H9 (cell line): ENCODE data around the gene NPHP4. TPM values are rescaled to one million over a fixed set of nuclear protein-coding genes. Genes with fewer than 3 reads are reported as not detected.

Experiments
- DNase-seq: peaks from one replicate; pipeline ENCODE4 v3.0.0-alpha.2; 2017
- H2AFZ ChIP-seq: one replicate; pipeline ENCODE4 v1.6.1; 2013; ENCODE audit warnings: mild to moderate bottlenecking, low read length, control low read depth, moderate library complexity
- H2AK5ac ChIP-seq: 2 replicates; pipeline ENCODE4 v1.6.1; 2013; ENCODE audit warnings: low read length, control low read depth, mixed read lengths; ENCODE audit not compliant: insufficient read length
- H2BK120ac ChIP-seq: one replicate; pipeline ENCODE4 v1.6.1; 2013; ENCODE audit warnings: low read depth, mild to moderate bottlenecking, low read length, control low read depth, inconsistent platforms; ENCODE audit not compliant: poor library complexity, severe bottlenecking
- H2BK12ac ChIP-seq: 2 replicates; pipeline ENCODE4 v1.6.1; 2013; ENCODE audit warnings: low read length, control low read depth, mixed read lengths, low read depth; ENCODE audit not compliant: insufficient read length
- H2BK15ac ChIP-seq: 2 replicates; pipeline ENCODE4 v1.6.1; 2013; ENCODE audit warnings: low read depth, low read length, control low read depth
- H2BK20ac ChIP-seq: one replicate; pipeline ENCODE4 v1.6.1; 2013; ENCODE audit warnings: low read depth, mild to moderate bottlenecking, low read length, control low read depth, inconsistent platforms; ENCODE audit not compliant: poor library complexity, severe bottlenecking
- H2BK5ac ChIP-seq: 2 replicates; pipeline ENCODE4 v1.6.1; 2013; ENCODE audit warnings: low read length, control low read depth, mixed read lengths; ENCODE audit not compliant: insufficient read length
- H3K14ac ChIP-seq: 2 replicates; pipeline ENCODE4 v1.6.1; 2013; ENCODE audit warnings: low read length, control low read depth; ENCODE audit not compliant: insufficient read depth
- H3K18ac ChIP-seq: 2 replicates; pipeline ENCODE4 v1.6.1; 2013; ENCODE audit warnings: low read depth, mild to moderate bottlenecking, mixed read lengths, low read length, control low read depth; ENCODE audit not compliant: insufficient read length
- H3K23ac ChIP-seq: 2 replicates; pipeline ENCODE4 v1.6.1; 2013; ENCODE audit warnings: low read length, control low read depth, mixed read lengths, low read depth; ENCODE audit not compliant: insufficient read length
- H3K23me2 ChIP-seq: 2 replicates; pipeline ENCODE4 v1.6.1; 2013; ENCODE audit warnings: low read depth, mild to moderate bottlenecking, mixed read lengths, low read length, control low read depth; ENCODE audit not compliant: insufficient read length, poor library complexity, severe bottlenecking
- H3K27ac ChIP-seq: 2 replicates; pipeline ENCODE4 v1.5.1; 2013; ENCODE audit warnings: low read length, control low read depth, mixed read lengths, low read depth; ENCODE audit not compliant: insufficient read length
- H3K27me3 ChIP-seq: 2 replicates; pipeline ENCODE4 v1.6.1; 2013; ENCODE audit warnings: low read length, control low read depth, inconsistent platforms; ENCODE audit not compliant: insufficient read depth
- H3K4ac ChIP-seq: 2 replicates; pipeline ENCODE4 v1.6.1; 2013; ENCODE audit warnings: low read depth, mild to moderate bottlenecking, control low read depth, inconsistent platforms, low read length, moderate library complexity
- H3K4me1 ChIP-seq: 2 replicates; pipeline ENCODE4 v1.6.1; 2013; ENCODE audit warnings: low read length, control low read depth, inconsistent platforms; ENCODE audit not compliant: insufficient read depth
- H3K4me2 ChIP-seq: 2 replicates; pipeline ENCODE4 v1.6.1; 2013; ENCODE audit warnings: low read length, control low read depth, mixed read lengths; ENCODE audit not compliant: insufficient read length, insufficient read depth
- H3K56ac ChIP-seq: 2 replicates; pipeline ENCODE4 v1.6.1; 2013; ENCODE audit warnings: low read depth, mild to moderate bottlenecking, mixed read lengths, low read length, control low read depth; ENCODE audit not compliant: insufficient read length
- H3K79me1 ChIP-seq: 2 replicates; pipeline ENCODE4 v1.6.1; 2013; ENCODE audit warnings: low read depth, mild to moderate bottlenecking, moderate library complexity, low read length, control low read depth, inconsistent platforms; ENCODE audit not compliant: insufficient read depth, poor library complexity, severe bottlenecking
- H3K79me2 ChIP-seq: 2 replicates; pipeline ENCODE4 v1.6.1; 2013; ENCODE audit warnings: low read length, control low read depth, inconsistent platforms; ENCODE audit not compliant: insufficient read depth
- H3K9ac ChIP-seq: 2 replicates; pipeline ENCODE4 v1.6.1; 2013; ENCODE audit warnings: low read length, control low read depth, mixed read lengths; ENCODE audit not compliant: insufficient read length; ENCODE audit errors: extremely low read depth
- H3K9me3 ChIP-seq: one replicate; pipeline ENCODE4 v1.6.1; 2013; ENCODE audit warnings: low read depth, low read length, inconsistent platforms; ENCODE audit not compliant: control insufficient read depth
- H3T11ph ChIP-seq: one replicate; pipeline ENCODE4 v1.6.1; 2013; ENCODE audit warnings: mild to moderate bottlenecking, low read length, control low read depth, inconsistent platforms
- H4K20me1 ChIP-seq: one replicate; pipeline ENCODE4 v1.6.1; 2013; ENCODE audit not compliant: control insufficient read depth, insufficient read length, insufficient read depth
- H4K5ac ChIP-seq: 2 replicates; pipeline ENCODE4 v1.6.1; 2013; ENCODE audit warnings: low read depth, mild to moderate bottlenecking, mixed read lengths, low read length, control low read depth; ENCODE audit not compliant: insufficient read length
- H4K8ac ChIP-seq: replicated peaks from 2 replicates; pipeline ENCODE4 v1.6.1; 2013; ENCODE audit warnings: low read length, control low read depth, mixed read lengths, low read depth; ENCODE audit not compliant: insufficient read length
- H4K91ac ChIP-seq: 2 replicates; pipeline ENCODE4 v1.6.1; 2013; ENCODE audit warnings: low read depth, mild to moderate bottlenecking, moderate library complexity, mixed read lengths, low read length, control low read depth; ENCODE audit not compliant: insufficient read length
- H3K27ac Mint-ChIP-seq, 3 experiments: 2 replicates in 2 of 3; 3 replicates in 1 of 3; pipeline ENCODE4 v1.8.0; 2020 to 2021; ENCODE audit warnings: mixed read lengths in 3 of 3, mild to moderate bottlenecking in 1 of 3, moderate library complexity in 1 of 3
- H3K27me3 Mint-ChIP-seq: 2 replicates; pipeline ENCODE4 v1.8.0; 2021; ENCODE audit warnings: low read depth, mild to moderate bottlenecking, moderate library complexity, mixed read lengths
- H3K36me3 Mint-ChIP-seq, 3 experiments: 2 replicates in 2 of 3; 3 replicates in 1 of 3; pipeline ENCODE4 v1.8.0; 2020 to 2021; ENCODE audit warnings: low read depth in 3 of 3, mixed read lengths in 3 of 3; ENCODE audit not compliant: insufficient read depth in 1 of 3
- H3K4me1 Mint-ChIP-seq, 2 experiments: 2 replicates each; pipeline ENCODE4 v1.8.0; 2020; ENCODE audit warnings: mixed read lengths in 2 of 2
- H3K4me3 Mint-ChIP-seq, 2 experiments: 2 replicates in 1 of 2; 3 replicates in 1 of 2; pipeline ENCODE4 v1.8.0; 2020 to 2021; ENCODE audit warnings: mild to moderate bottlenecking in 2 of 2, mixed read lengths in 2 of 2, moderate library complexity in 1 of 2
- H3K9me3 Mint-ChIP-seq, 2 experiments: 2 replicates in 1 of 2; 3 replicates in 1 of 2; pipeline ENCODE4 v1.8.0; 2020; ENCODE audit warnings: mild to moderate bottlenecking in 2 of 2, mixed read lengths in 2 of 2, moderate library complexity in 1 of 2
- CTCF ChIP-seq: fragments of 200-600 bp; sonication (generic); conservative IDR thresholded peaks from 3 replicates; pipeline ENCODE4 v1.8.0; 2021; ENCODE audit warnings: antibody characterized with exemption, mild to moderate bottlenecking
- WGBS: extraction: QIAGEN DNeasy Blood & Tissue Kit; methylation state at CpG from one replicate; pipeline ENCODE4 v1.1.7; 2013; ENCODE audit warnings: missing lambda C conversion rate, low lambda C conversion rate, mixed read lengths; ENCODE audit not compliant: insufficient read length; ENCODE audit errors: extremely low coverage; 5-methylcytosine and 5-hydroxymethylcytosine counted together
- total RNA-seq: library from RNA; stranded (reverse); gene quantifications from 2 replicates; pipeline ENCODE4 v1.2.1, GENCODE V29; 2021

Gene NPHP4
- total RNA-seq, 1 experiment from 2014 or later, result 17.6 TPM

- Mint-ChIP-seq H3K4me3 (no peak overlapping the region), H3K9me3 (peaks cover 8 to 11% of the 10 kb centered on the region in 2 experiments)
- peak; percentile 59 for DNase-seq
These were observed 16.9 kb downstream of the NPHP4 start for GRCh38 chr1:5975133-5975880.

More at GRCh38 chr1:5975133-5975880, 16.9 kb downstream of the NPHP4 start:
- Histone ChIP-seq H3K23me2 (no peaks in the 10 kb centered on the region), H3K23ac (no peak overlapping the region), H2BK20ac (no peak overlapping the region), H2BK12ac (no peak overlapping the region), H4K5ac (no peak overlapping the region), H3T11ph (no peak overlapping the region), H3K4me1 (no peaks in the 10 kb centered on the region; the same call in 1 of the 2 replicates), H3K9me3 (no peaks in the 10 kb centered on the region), H3K4ac (no peak overlapping the region), H3K79me2 (no peaks in the 10 kb centered on the region), H3K27ac (no peak overlapping the region), H3K27me3 (no peaks in the 10 kb centered on the region), H2AFZ (no peak overlapping the region), H2BK5ac (no peak overlapping the region), H3K14ac (no peak overlapping the region), H3K4me2 (no peak overlapping the region), H3K9ac (no peak overlapping the region), H2BK15ac (no peak overlapping the region), H4K20me1 (no peaks in the 10 kb centered on the region), H4K8ac (no peak overlapping the region), H2BK120ac (no peak overlapping the region), H3K56ac (no peak overlapping the region), H3K18ac (no peak overlapping the region), H2AK5ac (no peak overlapping the region), H3K79me1 (no peaks in the 10 kb centered on the region), H4K91ac (no peak overlapping the region)
- Mint-ChIP-seq H3K36me3 (peaks cover 10 to 23% (median 23%) of the 10 kb centered on the region in 3 experiments), H3K27ac (no peak overlapping the region), H3K4me1 (peaks cover 7 to 10% of the 10 kb centered on the region in 2 experiments), H3K27me3 (peaks cover 3% of the 10 kb centered on the region)
- no CpG with 5 or more reads among the region's 17 CpGs for WGBS
- peak; percentile 83 for TF ChIP-seq CTCF
